Spinal cord (tissue), 10 donors: ENCODE measurements around the gene CFAP100. TPM values are rescaled to one million over a fixed set of nuclear protein-coding genes. Genes with fewer than 3 reads are reported as not detected.

Source experiments
- DNase-seq, 6 donors: peaks; one replicate each; pipeline versions ENCODE4 v3.0.0 to v3.0.0-alpha.2; 2013 to 2015; ENCODE audit warnings: low spot score in 6 of 6, low read depth in 4 of 6
- H3K27ac ChIP-seq: one replicate; pipeline ENCODE4 v1.5.1; 2013; ENCODE audit warnings: low read depth, low read length, control low read depth
- H3K27me3 ChIP-seq: one replicate; pipeline ENCODE4 v1.6.1; 2013; ENCODE audit warnings: low read length; ENCODE audit not compliant: control insufficient read depth, insufficient read depth
- H3K36me3 ChIP-seq: one replicate; pipeline ENCODE4 v1.6.1; 2013; ENCODE audit warnings: low read length; ENCODE audit not compliant: control insufficient read depth, insufficient read depth
- H3K4me1 ChIP-seq: one replicate; pipeline ENCODE4 v1.6.1; 2013; ENCODE audit warnings: low read length; ENCODE audit not compliant: control insufficient read depth, insufficient read depth
- H3K4me3 ChIP-seq: one replicate; pipeline ENCODE4 v1.5.1; 2013; ENCODE audit warnings: low read depth, low read length, control low read depth
- H3K9me3 ChIP-seq: one replicate; pipeline ENCODE4 v1.6.1; 2013; ENCODE audit warnings: low read length; ENCODE audit not compliant: control insufficient read depth, insufficient read depth
- WGBS: methylation state at CpG from one replicate; pipeline ENCODE4 v1.1.5; 2013; ENCODE audit warnings: missing lambda C conversion rate; ENCODE audit not compliant: insufficient coverage; 5-methylcytosine and 5-hydroxymethylcytosine counted together
- polyA plus RNA-seq, 2 donors: library from polyadenylated mRNA; unstranded; fragments of 120-200 nt; gene quantifications; one replicate each; pipeline ENCODE4 v1.2.1, GENCODE V29; 2013; ENCODE audit not compliant: insufficient read length in 2 of 2
- total RNA-seq, 2 donors: library from RNA; depleted of rRNA in 1 of 2; stranded (reverse); fragments of 120-200 nt in 1 of 2; fragments of >200 nt in 1 of 2; gene quantifications; one replicate each; pipeline versions ENCODE4 v1.2.3 to v1.2.4, GENCODE V29; 2013 to 2014
- donor health status: healthy.

CFAP100 gene
- total and polyA plus RNA-seq, 4 donors, result 2.2 to 16.6 (median 14.4) TPM

DNA sequence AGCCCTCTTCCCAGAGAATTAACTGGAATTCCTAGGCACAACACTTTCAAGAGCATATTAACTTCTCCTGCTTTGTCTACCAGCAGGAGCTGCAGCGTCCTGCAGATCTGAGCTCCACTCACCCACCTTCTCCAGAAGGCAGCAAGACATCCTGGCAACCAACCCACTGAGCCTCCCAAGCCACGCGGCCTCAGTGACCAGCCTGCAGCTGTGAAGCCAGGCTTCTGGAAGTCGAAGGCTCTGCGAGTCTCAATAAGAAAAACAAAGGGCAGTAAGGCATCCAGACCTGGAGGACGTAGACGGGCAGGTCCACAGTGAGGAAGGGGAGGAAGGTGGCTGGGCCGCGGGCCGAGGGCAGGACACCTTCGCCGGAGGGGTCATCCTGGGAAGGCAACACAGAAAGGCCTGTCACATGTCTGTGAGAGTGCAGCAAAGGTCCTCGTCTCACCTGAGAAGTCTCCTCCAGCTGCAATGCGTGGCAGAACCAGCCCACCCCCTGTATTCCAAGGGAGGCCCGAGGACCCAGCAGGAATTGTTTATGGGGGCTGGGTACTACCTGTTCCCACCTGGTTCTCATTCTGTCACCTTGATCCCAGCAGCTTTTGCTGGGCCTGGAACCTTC is 44.7 kb downstream of the CFAP100 start:
- Histone ChIP-seq H3K4me3 (no peak overlapping the region), H3K27ac (no peak overlapping the region), H3K36me3 (peaks cover 68% of the 10 kb centered on the region), H3K9me3 (no peaks in the 10 kb centered on the region), H3K27me3 (no peaks in the 10 kb centered on the region), H3K4me1 (no peaks in the 10 kb centered on the region)
- WGBS, result 86% methylated on average over 15 of the region's 15 CpGs
- DNase-seq, result no peak

DNA sequence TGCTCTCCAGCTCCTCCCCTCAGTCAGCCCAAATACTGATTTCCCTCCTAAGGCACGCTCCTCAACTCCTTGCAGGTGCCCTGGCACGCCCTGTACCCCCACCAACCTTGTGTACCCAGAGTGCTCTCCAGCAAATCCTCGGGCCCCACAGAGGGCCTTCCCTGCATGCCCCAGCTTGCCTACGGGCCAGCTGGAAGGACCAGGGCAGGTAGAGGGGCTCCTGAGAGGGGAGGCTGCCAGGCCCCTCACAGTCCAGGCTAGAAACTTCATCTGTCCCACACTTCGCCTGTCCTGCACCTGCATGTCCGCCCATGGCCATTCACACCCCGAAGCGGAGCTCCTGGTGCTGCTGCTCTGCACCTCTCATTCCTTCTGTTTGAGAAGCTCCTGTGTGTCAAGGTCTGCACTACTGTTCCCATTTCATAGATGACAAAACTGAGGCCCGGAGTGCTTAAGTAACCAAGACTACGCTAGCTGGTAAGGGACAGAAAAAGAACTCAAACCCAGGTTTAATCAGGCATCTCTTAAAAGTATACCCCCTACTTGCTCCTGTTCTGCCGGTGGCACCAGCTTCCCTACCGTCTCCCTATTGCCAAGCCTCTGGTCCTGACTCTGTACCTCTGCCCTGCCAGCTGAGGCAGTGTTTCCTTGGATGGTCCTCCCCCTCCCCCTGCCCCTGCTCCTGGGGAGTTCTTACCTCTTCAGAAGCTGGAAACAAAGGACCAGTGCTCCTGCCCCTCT is 45.4 kb downstream of the CFAP100 start:
- H3K4me3 ChIP-seq, result no peak overlapping the region
- H3K27ac ChIP-seq, result no peak overlapping the region
- no peaks in the 10 kb centered on the region for H3K9me3 ChIP-seq
- H3K27me3 ChIP-seq, result no peaks in the 10 kb centered on the region
- H3K4me1 ChIP-seq, result no peaks in the 10 kb centered on the region
- no peak for DNase-seq
- WGBS, result 88% methylated on average over 12 of the region's 12 CpGs
- peaks cover 61% of the 10 kb centered on the region for H3K36me3 ChIP-seq

DNA sequence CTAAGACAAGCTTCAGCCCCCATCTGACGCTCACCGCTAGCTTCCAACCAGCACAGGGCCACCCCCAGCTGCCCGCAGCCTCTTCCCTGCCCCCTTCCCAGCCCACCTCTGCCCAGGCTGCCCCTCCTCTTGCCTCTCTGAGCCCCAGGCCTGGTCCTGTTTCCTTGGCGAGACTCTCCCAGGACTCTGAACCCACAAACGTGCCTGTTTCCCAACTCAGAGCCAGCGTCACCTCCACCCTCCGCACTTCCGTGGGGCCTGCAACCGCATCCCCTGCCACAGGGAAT is 45.9 kb downstream of the CFAP100 start:
- H3K27ac ChIP-seq, result no peak overlapping the region
- 83% methylated on average over 8 of the region's 9 CpGs for WGBS
- peaks cover 56% of the 10 kb centered on the region for H3K36me3 ChIP-seq
- H3K4me3 ChIP-seq, result no peak overlapping the region
- H3K9me3 ChIP-seq, result no peaks in the 10 kb centered on the region
- DNase-seq, result no peak
- H3K4me1 ChIP-seq, result no peaks in the 10 kb centered on the region
- no peaks in the 10 kb centered on the region for H3K27me3 ChIP-seq

DNA sequence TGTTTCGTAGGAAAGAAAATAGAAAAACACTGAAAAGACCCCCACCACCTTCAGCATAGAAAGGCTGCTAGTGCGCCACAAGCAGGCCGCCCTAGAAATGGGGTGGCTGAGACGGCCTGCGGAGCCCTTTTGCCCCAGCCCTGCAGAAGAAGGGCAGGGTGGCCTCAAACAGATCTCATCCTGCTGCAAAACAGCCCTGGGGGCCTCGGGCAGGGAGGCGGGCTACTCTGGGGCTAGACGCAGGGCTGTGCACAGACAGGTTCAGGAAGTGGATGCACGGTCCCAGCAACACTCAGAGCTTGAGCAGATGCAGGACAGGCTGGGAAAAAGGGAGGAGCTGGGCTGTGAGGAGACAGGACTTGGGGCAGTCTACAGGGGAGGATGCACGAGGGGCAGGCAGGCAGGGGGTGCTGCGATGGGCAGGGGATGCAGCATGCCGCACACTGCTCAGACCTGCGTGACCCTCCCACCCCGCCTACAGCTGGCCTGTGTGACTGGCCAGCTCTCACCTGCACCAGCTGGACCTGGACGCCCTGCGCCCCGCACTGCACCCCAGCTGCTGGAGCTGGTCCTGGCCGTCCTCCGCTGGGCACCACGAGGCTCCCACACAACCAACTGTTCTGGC is 46.7 kb downstream of the CFAP100 start:
- WGBS, result 86% methylated on average over 13 of the region's 20 CpGs
- Histone ChIP-seq H3K36me3 (peaks cover 51% of the 10 kb centered on the region), H3K4me1 (no peaks in the 10 kb centered on the region), H3K4me3 (no peak overlapping the region), H3K9me3 (no peaks in the 10 kb centered on the region), H3K27ac (no peak overlapping the region), H3K27me3 (no peaks in the 10 kb centered on the region)
- no peak for DNase-seq

DNA sequence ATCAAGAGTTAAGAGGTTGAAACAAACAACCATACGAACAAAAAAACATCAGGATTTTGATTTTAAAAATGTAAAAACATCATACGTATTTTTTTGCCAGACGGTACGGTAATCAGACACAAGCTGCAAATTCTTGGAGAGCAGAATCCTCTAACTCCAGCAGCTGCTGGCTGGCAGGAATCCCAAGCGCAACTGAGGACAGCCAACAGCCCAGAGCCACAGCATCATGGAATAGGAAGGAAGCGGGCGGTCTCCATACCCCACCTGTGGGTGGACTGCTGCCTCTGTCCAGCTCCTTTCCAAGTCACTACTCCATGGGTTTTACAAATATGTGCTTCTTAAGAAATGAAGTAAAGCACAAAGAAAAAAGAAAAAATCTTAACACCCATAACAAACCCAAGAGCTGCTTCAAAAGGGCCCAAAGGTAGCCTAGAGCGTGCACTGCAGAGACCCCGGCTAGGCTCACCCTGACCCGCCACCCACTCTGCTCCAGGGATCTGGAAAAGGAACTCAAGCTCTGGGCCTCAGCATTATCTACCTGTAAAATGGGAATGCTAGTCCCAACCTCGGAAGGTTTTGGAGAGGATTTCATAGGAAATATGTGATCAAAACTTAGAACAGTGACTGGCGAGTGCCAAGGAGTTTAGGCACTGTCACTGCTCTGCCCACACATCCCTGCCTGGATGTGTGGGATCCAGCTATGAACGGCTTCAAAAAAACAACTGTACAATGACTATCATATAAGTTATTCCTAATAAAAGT is 47.6 kb downstream of the CFAP100 start:
- WGBS, result 81% methylated on average over 9 of the region's 13 CpGs
- Histone ChIP-seq H3K36me3 (peaks cover 47% of the 10 kb centered on the region), H3K27me3 (no peaks in the 10 kb centered on the region)

DNA sequence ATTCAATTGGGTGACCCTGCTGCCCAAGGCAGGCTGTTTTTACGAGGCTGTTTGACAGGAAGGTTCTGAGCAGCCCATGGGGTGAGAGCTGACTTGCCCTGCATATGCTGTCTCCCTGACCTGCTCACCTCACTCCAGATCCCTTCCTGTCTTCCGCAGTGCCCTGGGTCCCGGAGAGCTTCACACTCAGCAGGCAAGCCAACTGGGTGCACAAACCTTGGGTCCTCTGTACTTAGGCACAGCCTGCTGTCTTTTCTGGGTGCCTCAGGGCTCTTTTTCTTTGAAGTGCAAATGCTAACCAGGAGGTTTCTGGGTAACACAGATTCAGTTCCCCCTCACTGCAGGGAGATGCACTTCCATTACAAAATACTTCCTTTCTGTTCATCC is 48.1 kb downstream of the CFAP100 start:
- 89% methylated on average over 3 of the region's 3 CpGs for WGBS
- no peak for DNase-seq

More for the DNA sequence above, 47.6 kb downstream of the CFAP100 start:
- Histone ChIP-seq H3K9me3 (no peaks in the 10 kb centered on the region), H3K27ac (no peak overlapping the region), H3K4me3 (no peak overlapping the region), H3K4me1 (peaks cover 2% of the 10 kb centered on the region)
- DNase-seq, result peak in 5 of 6 donors; percentile 9 to 72 (median 17)

DNA sequence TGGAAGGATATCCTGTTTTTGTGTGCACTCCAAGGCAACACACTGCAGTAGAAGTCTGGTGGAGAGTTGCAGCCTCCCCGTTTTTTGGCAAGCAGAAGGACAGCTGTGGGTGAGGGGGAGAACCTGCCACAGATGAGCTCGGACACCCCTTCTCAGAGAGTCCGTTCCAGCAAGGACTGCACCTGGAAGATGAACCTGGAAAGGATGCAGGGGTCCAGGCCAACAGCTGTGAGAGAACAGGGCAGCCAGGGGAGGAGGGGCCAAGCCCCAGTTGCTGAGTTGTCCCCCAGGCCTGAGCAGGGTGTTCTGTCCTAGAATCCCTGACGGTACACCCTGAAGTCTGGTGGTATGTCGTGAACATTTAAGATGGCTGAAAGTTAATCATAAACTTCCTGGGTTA is 50.8 kb downstream of the CFAP100 start:
- DNase-seq, result no peak
- Histone ChIP-seq H3K36me3 (peaks cover 46% of the 10 kb centered on the region), H3K4me3 (no peak overlapping the region), H3K27ac (no peak overlapping the region), H3K4me1 (peaks cover 2% of the 10 kb centered on the region), H3K27me3 (no peaks in the 10 kb centered on the region), H3K9me3 (no peaks in the 10 kb centered on the region)
- 84% methylated on average over 5 of the region's 5 CpGs for WGBS

More for the DNA sequence above, 48.1 kb downstream of the CFAP100 start:
- peaks cover 46% of the 10 kb centered on the region for H3K36me3 ChIP-seq
- no peaks in the 10 kb centered on the region for H3K27me3 ChIP-seq
- H3K4me3 ChIP-seq, result no peak overlapping the region
- H3K4me1 ChIP-seq, result peaks cover 2% of the 10 kb centered on the region
- no peaks in the 10 kb centered on the region for H3K9me3 ChIP-seq
- H3K27ac ChIP-seq, result no peak overlapping the region

DNA sequence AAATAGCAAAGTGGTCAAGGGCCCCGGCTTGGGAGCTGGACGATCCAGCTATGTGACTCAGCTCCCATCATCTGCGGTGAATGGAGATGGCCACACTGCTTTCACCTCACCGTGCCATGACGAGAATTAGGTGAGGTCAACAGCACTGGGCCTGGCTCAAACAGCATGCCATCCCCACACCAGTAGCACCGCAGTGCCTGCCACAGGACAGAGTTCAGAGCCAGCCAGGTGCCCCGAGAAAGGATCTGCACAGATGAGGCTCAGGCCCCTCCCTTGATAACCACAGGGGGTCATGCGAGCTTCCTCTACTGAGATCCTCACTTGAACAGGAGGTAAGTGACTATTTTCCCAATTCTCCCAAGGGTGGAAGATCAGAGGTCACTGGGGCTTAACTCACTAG is 51.6 kb downstream of the CFAP100 start:
- DNase-seq, result no peak
- H3K4me1 ChIP-seq, result peaks cover 2% of the 10 kb centered on the region
- no peaks in the 10 kb centered on the region for H3K9me3 ChIP-seq
- no peak overlapping the region for H3K4me3 ChIP-seq
- WGBS, result 86% methylated on average over 7 of the region's 8 CpGs
- no peaks in the 10 kb centered on the region for H3K27me3 ChIP-seq
- peaks cover 44% of the 10 kb centered on the region for H3K36me3 ChIP-seq
- H3K27ac ChIP-seq, result no peak overlapping the region

DNA sequence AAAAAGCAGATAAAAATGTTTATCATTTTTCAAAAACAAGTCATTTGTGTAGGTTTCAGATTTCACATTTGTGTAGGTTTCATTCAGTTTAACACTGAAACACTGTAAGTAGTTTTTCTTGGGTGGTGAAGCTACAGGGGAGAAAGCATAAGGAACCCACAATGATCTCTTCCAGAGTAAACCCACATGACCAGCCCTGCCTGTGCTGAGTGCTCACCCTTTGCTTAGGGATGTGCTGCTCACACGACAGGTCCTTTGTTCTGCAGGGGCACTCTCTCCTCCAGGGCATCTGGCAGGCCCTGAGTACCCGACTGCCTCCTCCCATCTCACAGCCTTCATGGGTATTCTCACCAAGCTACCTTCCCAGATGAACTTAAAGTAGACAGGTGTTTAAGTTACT is 52.1 kb downstream of the CFAP100 start:
- WGBS, result no CpG with 5 or more reads among the region's 2 CpGs

More for the DNA sequence above, 52.1 kb downstream of the CFAP100 start:
- H3K27me3 ChIP-seq, result no peaks in the 10 kb centered on the region
- no peak for DNase-seq
- H3K4me3 ChIP-seq, result no peak overlapping the region
- H3K9me3 ChIP-seq, result no peaks in the 10 kb centered on the region
- H3K36me3 ChIP-seq, result peaks cover 44% of the 10 kb centered on the region
- no peak overlapping the region for H3K27ac ChIP-seq
- peaks cover 2% of the 10 kb centered on the region for H3K4me1 ChIP-seq
